Calu3 (cell line): ENCODE results near the gene CD34. TPM values are rescaled to one million over a fixed set of nuclear protein-coding genes. Genes with fewer than 3 reads are reported as not detected.

Experiments used
- BruUV-seq: library from RNA; stranded (reverse); fragments of 400-500 nt; replicated peaks from 2 replicates; lab custom pipeline; 2021; lab: Mats Ljungman, UMichigan
- CTCF ChIA-PET: fragments of 300-600 bp; sonication (Branson Sonifier 250); formaldehyde crosslinking; loops from one replicate; lab custom pipeline; 2022; ENCODE audit warnings: antibody characterized with exemption; lab: Charles Lee
- DNase-seq: peaks from one replicate; pipeline ENCODE4 v3.0.0; 2022
- H3K27ac Mint-ChIP-seq: one replicate; pipeline ENCODE4 v1.8.0; 2022; ENCODE audit warnings: mixed read lengths; ENCODE audit not compliant: unreplicated experiment
- H3K27me3 Mint-ChIP-seq: one replicate; pipeline ENCODE4 v1.8.0; 2022; ENCODE audit warnings: mixed read lengths; ENCODE audit not compliant: unreplicated experiment
- H3K36me3 Mint-ChIP-seq: one replicate; pipeline ENCODE4 v1.8.0; 2022; ENCODE audit warnings: mild to moderate bottlenecking, moderate library complexity, mixed read lengths; ENCODE audit not compliant: insufficient read depth, unreplicated experiment
- H3K4me1 Mint-ChIP-seq: one replicate; pipeline ENCODE4 v1.8.0; 2022; ENCODE audit warnings: mild to moderate bottlenecking, low read depth, mixed read lengths; ENCODE audit not compliant: unreplicated experiment
- H3K4me3 Mint-ChIP-seq: one replicate; pipeline ENCODE4 v1.8.0; 2022; ENCODE audit warnings: mild to moderate bottlenecking, low read depth, moderate library complexity, mixed read lengths; ENCODE audit not compliant: unreplicated experiment
- H3K9me3 Mint-ChIP-seq: one replicate; pipeline ENCODE4 v1.8.0; 2022; ENCODE audit warnings: low read depth, mixed read lengths; ENCODE audit not compliant: unreplicated experiment
- CTCF ChIP-seq: fragments of 200-600 bp; IDR thresholded peaks from one replicate; pipeline ENCODE4 v1.8.0; 2022; ENCODE audit warnings: antibody characterized with exemption; ENCODE audit not compliant: unreplicated experiment
- intact Hi-C: fragments of 100-400 bp; cut with micrococcal nuclease; formaldehyde crosslinking; loops from one replicate; pipeline ENCODE4 v1.10.0; 2022; ENCODE audit not compliant: unreplicated experiment
- total RNA-seq: library from RNA; stranded (reverse); gene quantifications from 2 replicates; pipeline ENCODE4 v1.2.3, GENCODE V29; 2022

CD34 gene
- total RNA-seq, 1 experiment from 2014 or later: 0.24 TPM

GRCh38 chr1:207958376-207959139 is 47.6 kb upstream of the CD34 start:
- CTCF ChIA-PET: no interaction called here
- Mint-ChIP-seq H3K27ac (no peak overlapping the region), H3K9me3 (no peaks in the 10 kb centered on the region), H3K4me3 (peak overlapping the region; percentile 57), H3K27me3 (peaks cover 14% of the 10 kb centered on the region), H3K36me3 (peaks cover 17% of the 10 kb centered on the region), H3K4me1 (peaks cover 11% of the 10 kb centered on the region)
- BruUV-seq: no TSS peak
- intact Hi-C loops: no loop called here
- no peak for TF ChIP-seq CTCF
- no peak for DNase-seq

DNA sequence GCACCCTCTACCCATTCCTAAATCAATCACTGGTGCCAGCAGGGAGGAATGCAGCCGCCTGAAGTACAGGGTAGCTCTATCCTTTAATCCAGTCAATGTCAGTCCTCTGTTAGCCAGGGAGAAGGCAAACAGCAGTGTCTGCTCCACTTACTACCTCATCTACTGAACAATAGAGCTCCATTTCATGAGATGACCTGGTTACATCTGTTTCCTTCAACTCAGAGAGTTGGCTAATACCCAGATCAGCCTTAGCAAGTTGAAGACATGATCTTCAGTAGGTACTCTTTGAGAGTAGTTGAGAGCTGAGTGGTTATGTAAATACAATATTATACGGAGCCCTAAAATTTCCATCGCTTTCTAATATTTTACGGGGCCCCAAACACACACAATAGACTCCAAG is 46.1 kb upstream of the CD34 start:
- BruUV-seq: no TSS peak
- no peaks in the 10 kb centered on the region for H3K4me1 Mint-ChIP-seq
- no peak for TF ChIP-seq CTCF
- no peak overlapping the region for H3K27ac Mint-ChIP-seq
- no peak overlapping the region for H3K4me3 Mint-ChIP-seq
- peaks cover 14% of the 10 kb centered on the region for H3K27me3 Mint-ChIP-seq
- CTCF ChIA-PET: no interaction called here
- no peaks in the 10 kb centered on the region for H3K9me3 Mint-ChIP-seq
- no peak for DNase-seq
- intact Hi-C loops: no loop called here
- peaks cover 5% of the 10 kb centered on the region for H3K36me3 Mint-ChIP-seq

GRCh38 chr1:207954104-207954503 is 43.2 kb upstream of the CD34 start:
- intact Hi-C loops: no loop called here
- no peak overlapping the region for H3K27ac Mint-ChIP-seq
- TF ChIP-seq CTCF: no peak
- CTCF ChIA-PET: interaction anchor here (2.7 kb wide), 1 partner anchor 9 kb away, joined by 9 read pairs; no protein-coding TSS in a partner anchor
- no peaks in the 10 kb centered on the region for H3K4me1 Mint-ChIP-seq
- no peak overlapping the region for H3K4me3 Mint-ChIP-seq
- no peak for DNase-seq
- no peaks in the 10 kb centered on the region for H3K9me3 Mint-ChIP-seq
- peaks cover 14% of the 10 kb centered on the region for H3K27me3 Mint-ChIP-seq
- no TSS peak for BruUV-seq
- no peaks in the 10 kb centered on the region for H3K36me3 Mint-ChIP-seq

GRCh38 chr1:207952617-207953542 is 42.0 kb upstream of the CD34 start:
- CTCF ChIA-PET: interaction anchor here (1.3 to 2.7 kb wide), 2 partner anchors 11 to 15 kb away, joined by 3 to 9 read pairs; no protein-coding TSS in a partner anchor
- intact Hi-C loops: no loop called here
- Mint-ChIP-seq H3K4me1 (no peaks in the 10 kb centered on the region), H3K27me3 (peaks cover 14% of the 10 kb centered on the region), H3K36me3 (no peaks in the 10 kb centered on the region), H3K4me3 (no peak overlapping the region), H3K27ac (no peak overlapping the region), H3K9me3 (no peaks in the 10 kb centered on the region)
- BruUV-seq: no TSS peak
- TF ChIP-seq CTCF: no peak
- DNase-seq: no peak
